A673 (cell line): ENCODE results near the gene ELFN1.

Source experiments
- EZH2 ChIP-seq: fragments of 200-600 bp; sonication (generic); IDR thresholded peaks from 2 replicates; pipeline ENCODE4 v1.6.1; 2017; ENCODE audit warnings: borderline replicate concordance, low read depth, mild to moderate bottlenecking, mixed read lengths, antibody characterized with exemption, low read length; ENCODE audit not compliant: poor library complexity, severe bottlenecking
- TF ChIP-seq, protein P1 (sequence below): fragments of 300-800, 200-600 bp; sonication (generic); conservative IDR thresholded peaks from 2 replicates; pipeline ENCODE4 v1.5.1; 2017; ENCODE audit warnings: low read depth, mild to moderate bottlenecking, antibody characterized with exemption, low read length, moderate library complexity, mixed read lengths

DNA sequence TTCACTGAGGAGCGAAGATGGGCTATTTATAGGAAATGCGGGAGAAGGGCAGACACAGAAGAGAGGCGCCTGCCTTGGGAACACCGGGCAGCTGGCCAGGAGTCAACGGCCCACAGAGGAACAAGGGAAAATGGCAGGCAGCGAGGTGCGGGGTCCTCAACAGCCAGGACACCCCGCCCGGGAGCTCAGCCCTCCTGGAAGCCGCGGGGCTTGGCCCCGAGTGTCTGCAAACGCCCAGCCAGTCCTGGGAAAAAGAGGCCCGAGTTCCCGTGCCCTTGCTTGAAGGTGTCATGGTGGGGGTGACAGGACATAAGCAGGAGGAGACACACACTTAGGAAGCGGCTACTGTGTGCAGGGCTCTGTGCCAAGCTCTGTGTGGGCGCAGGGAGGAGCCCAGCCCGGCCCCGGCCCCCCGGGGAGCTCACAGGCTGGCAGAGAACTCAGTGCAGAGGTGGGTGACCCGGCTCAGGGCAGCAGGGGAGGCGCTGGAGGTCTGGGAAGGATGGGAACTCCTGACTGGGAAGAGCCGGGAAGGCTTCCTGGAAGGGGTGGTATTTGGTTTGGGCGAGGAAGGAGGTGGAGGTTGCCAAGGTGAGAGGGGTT is 79.9 kb downstream of the ELFN1 start:
- TF ChIP-seq, protein P1, sequence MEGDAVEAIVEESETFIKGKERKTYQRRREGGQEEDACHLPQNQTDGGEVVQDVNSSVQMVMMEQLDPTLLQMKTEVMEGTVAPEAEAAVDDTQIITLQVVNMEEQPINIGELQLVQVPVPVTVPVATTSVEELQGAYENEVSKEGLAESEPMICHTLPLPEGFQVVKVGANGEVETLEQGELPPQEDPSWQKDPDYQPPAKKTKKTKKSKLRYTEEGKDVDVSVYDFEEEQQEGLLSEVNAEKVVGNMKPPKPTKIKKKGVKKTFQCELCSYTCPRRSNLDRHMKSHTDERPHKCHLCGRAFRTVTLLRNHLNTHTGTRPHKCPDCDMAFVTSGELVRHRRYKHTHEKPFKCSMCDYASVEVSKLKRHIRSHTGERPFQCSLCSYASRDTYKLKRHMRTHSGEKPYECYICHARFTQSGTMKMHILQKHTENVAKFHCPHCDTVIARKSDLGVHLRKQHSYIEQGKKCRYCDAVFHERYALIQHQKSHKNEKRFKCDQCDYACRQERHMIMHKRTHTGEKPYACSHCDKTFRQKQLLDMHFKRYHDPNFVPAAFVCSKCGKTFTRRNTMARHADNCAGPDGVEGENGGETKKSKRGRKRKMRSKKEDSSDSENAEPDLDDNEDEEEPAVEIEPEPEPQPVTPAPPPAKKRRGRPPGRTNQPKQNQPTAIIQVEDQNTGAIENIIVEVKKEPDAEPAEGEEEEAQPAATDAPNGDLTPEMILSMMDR = no peak
- no peak for TF ChIP-seq EZH2
